Calu3 (cell line): ENCODE data around the gene EDARADD. TPM values are rescaled to one million over a fixed set of nuclear protein-coding genes. Genes with fewer than 3 reads are reported as not detected.

Experiments
- BruUV-seq: library from RNA; stranded (reverse); fragments of 400-500 nt; replicated peaks from 2 replicates; lab custom pipeline; 2021; lab: Mats Ljungman, UMichigan
- CTCF ChIA-PET: fragments of 300-600 bp; sonication (Branson Sonifier 250); formaldehyde crosslinking; loops from one replicate; lab custom pipeline; 2022; ENCODE audit warnings: antibody characterized with exemption; lab: Charles Lee
- DNase-seq: peaks from one replicate; pipeline ENCODE4 v3.0.0; 2022
- H3K27ac Mint-ChIP-seq: one replicate; pipeline ENCODE4 v1.8.0; 2022; ENCODE audit warnings: mixed read lengths; ENCODE audit not compliant: unreplicated experiment
- H3K27me3 Mint-ChIP-seq: one replicate; pipeline ENCODE4 v1.8.0; 2022; ENCODE audit warnings: mixed read lengths; ENCODE audit not compliant: unreplicated experiment
- H3K36me3 Mint-ChIP-seq: one replicate; pipeline ENCODE4 v1.8.0; 2022; ENCODE audit warnings: mild to moderate bottlenecking, moderate library complexity, mixed read lengths; ENCODE audit not compliant: insufficient read depth, unreplicated experiment
- H3K4me1 Mint-ChIP-seq: one replicate; pipeline ENCODE4 v1.8.0; 2022; ENCODE audit warnings: mild to moderate bottlenecking, low read depth, mixed read lengths; ENCODE audit not compliant: unreplicated experiment
- H3K4me3 Mint-ChIP-seq: one replicate; pipeline ENCODE4 v1.8.0; 2022; ENCODE audit warnings: mild to moderate bottlenecking, low read depth, moderate library complexity, mixed read lengths; ENCODE audit not compliant: unreplicated experiment
- H3K9me3 Mint-ChIP-seq: one replicate; pipeline ENCODE4 v1.8.0; 2022; ENCODE audit warnings: low read depth, mixed read lengths; ENCODE audit not compliant: unreplicated experiment
- intact Hi-C: fragments of 100-400 bp; cut with micrococcal nuclease; formaldehyde crosslinking; loops from one replicate; pipeline ENCODE4 v1.10.0; 2022; ENCODE audit not compliant: unreplicated experiment
- total RNA-seq: library from RNA; stranded (reverse); gene quantifications from 2 replicates; pipeline ENCODE4 v1.2.3, GENCODE V29; 2022
- TF ChIP-seq, protein P1 (sequence below): fragments of 200-600 bp; IDR thresholded peaks from one replicate; pipeline ENCODE4 v1.8.0; 2022; ENCODE audit warnings: antibody characterized with exemption; ENCODE audit not compliant: unreplicated experiment

The EDARADD gene
- total RNA-seq, 1 experiment from 2014 or later, result 0.19 TPM

DNA sequence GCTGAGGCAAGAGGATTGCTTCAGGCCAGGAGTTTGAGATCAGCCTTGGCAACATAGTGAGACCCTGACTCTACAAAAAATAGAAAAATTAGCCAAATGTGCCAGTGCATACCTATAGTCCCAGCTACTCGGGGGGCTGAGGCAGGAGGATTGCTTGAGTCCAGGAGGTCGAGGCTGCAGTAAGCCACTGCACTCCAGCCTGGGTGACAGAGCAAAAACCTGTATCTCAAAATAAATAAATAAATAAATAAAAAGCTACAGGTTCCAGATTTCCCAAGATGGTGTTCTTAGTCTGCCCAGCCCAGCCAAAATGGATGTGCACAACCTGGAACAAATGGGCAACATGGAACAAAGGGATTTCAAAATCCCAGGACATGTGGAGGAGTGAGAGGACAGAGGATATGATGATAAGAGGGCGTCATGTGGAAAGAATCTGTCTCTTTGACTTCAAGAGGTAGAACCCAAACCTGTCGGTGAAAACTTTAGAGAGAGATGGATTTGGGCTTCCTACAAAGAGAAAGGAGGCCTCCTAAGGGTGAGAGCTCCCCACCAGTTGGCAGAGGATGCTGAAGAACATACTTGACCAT lies 3.2 kb downstream of the EDARADD start:
- DNase-seq, result no peak
- BruUV-seq, result no TSS peak
- peaks cover 86% of the 10 kb centered on the region for H3K27me3 Mint-ChIP-seq
- H3K4me1 Mint-ChIP-seq, result peaks cover 8% of the 10 kb centered on the region
- CTCF ChIA-PET, result no interaction called here
- peaks cover 9% of the 10 kb centered on the region for H3K36me3 Mint-ChIP-seq
- H3K9me3 Mint-ChIP-seq, result no peaks in the 10 kb centered on the region
- H3K27ac Mint-ChIP-seq, result no peak overlapping the region
- intact Hi-C loops, result no loop called here
- no peak overlapping the region for H3K4me3 Mint-ChIP-seq
- TF ChIP-seq, protein P1, sequence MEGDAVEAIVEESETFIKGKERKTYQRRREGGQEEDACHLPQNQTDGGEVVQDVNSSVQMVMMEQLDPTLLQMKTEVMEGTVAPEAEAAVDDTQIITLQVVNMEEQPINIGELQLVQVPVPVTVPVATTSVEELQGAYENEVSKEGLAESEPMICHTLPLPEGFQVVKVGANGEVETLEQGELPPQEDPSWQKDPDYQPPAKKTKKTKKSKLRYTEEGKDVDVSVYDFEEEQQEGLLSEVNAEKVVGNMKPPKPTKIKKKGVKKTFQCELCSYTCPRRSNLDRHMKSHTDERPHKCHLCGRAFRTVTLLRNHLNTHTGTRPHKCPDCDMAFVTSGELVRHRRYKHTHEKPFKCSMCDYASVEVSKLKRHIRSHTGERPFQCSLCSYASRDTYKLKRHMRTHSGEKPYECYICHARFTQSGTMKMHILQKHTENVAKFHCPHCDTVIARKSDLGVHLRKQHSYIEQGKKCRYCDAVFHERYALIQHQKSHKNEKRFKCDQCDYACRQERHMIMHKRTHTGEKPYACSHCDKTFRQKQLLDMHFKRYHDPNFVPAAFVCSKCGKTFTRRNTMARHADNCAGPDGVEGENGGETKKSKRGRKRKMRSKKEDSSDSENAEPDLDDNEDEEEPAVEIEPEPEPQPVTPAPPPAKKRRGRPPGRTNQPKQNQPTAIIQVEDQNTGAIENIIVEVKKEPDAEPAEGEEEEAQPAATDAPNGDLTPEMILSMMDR, result no peak

DNA sequence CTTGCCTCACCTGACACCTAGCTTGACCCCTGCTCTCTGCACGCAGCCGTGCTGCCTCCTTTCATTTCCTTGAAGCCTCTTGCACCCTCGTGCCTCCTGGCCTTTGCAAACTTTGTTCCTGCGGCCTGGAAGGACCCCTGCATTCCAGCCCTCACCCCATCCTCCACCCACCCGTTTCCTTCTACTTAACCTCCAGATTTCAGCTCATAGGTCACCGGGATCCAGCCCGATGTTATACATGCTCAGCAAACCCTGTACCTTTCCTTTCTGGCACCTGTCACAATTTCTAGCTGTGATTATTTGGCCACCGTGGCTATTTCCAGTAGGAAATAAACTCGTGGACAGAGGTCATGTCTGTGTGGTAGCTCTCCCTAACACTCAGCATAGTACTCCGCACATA lies 4.5 kb downstream of the EDARADD start:
- no peak for DNase-seq
- Mint-ChIP-seq H3K9me3 (no peaks in the 10 kb centered on the region), H3K4me3 (no peak overlapping the region), H3K27ac (no peak overlapping the region), H3K4me1 (peaks cover 8% of the 10 kb centered on the region), H3K27me3 (peaks cover 84% of the 10 kb centered on the region), H3K36me3 (peaks cover 9% of the 10 kb centered on the region)
- CTCF ChIA-PET, result no interaction called here
- no TSS peak for BruUV-seq
- intact Hi-C loops, result no loop called here
- TF ChIP-seq, protein P1, result no peak

DNA sequence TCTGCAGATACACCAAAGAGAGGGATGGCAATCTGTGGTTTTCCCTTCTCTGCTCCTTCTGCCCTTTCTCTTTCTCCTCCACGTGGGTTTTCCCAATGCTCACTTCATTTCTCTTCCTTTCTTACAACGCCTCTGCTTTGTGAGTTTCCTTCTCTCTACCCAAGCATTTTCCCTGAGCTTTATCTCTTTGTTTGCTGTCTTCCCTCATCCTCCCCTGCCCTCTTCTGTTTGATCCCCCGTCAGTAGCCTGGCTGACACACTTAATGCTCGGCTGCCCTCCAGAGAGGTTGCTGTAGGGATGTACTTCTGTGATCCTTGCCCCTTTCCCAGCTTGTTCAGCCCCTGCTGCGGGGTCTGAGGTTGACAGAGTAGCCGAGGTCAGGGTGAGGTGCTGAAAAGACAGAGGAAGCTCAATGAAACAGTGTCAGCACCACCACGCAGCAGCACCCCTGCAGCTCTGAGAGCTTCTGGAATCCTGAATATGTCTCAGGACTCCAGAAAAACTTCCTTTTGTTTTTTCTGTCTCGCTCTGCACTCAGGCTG lies 6.0 kb downstream of the EDARADD start:
- no peak for DNase-seq
- no peaks in the 10 kb centered on the region for H3K9me3 Mint-ChIP-seq
- BruUV-seq, result no TSS peak
- peaks cover 69% of the 10 kb centered on the region for H3K27me3 Mint-ChIP-seq
- intact Hi-C loops, result no loop called here
- H3K4me1 Mint-ChIP-seq, result peaks cover 8% of the 10 kb centered on the region
- no peak overlapping the region for H3K4me3 Mint-ChIP-seq
- H3K27ac Mint-ChIP-seq, result no peak overlapping the region
- H3K36me3 Mint-ChIP-seq, result peaks cover 5% of the 10 kb centered on the region
- TF ChIP-seq, protein P1, result no peak
- CTCF ChIA-PET, result interaction anchor here (0.5 to 0.6 kb wide), 2 partner anchors 291 to 870 kb away, joined by 3 read pairs; no protein-coding TSS in a partner anchor

DNA sequence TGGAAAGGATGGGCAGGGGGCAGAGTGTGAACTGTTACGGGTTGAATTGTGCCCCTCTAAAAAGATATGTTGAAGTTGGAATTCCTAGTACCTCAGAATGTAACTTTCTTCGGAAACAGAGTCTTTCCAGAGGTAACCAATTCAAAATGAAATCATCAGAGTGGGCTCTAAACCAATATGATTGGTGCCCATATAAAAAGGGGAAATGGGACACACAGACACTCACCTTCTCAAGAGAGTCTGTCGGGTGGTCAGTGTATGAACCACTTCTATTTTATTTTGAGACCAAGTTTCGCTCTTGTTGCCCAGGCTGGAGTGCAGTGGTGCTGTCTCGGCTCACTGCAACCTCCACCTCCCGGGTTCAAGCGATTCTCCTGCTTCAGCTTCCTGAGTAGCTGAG lies 7.6 kb downstream of the EDARADD start:
- H3K4me3 Mint-ChIP-seq, result no peak overlapping the region
- no TSS peak for BruUV-seq
- no peak overlapping the region for H3K27ac Mint-ChIP-seq
- intact Hi-C loops, result no loop called here
- CTCF ChIA-PET, result no interaction called here
- H3K9me3 Mint-ChIP-seq, result no peaks in the 10 kb centered on the region
- DNase-seq, result no peak
- no peaks in the 10 kb centered on the region for H3K36me3 Mint-ChIP-seq
- TF ChIP-seq, protein P1, result no peak
- H3K27me3 Mint-ChIP-seq, result peaks cover 69% of the 10 kb centered on the region
- H3K4me1 Mint-ChIP-seq, result no peaks in the 10 kb centered on the region
